ENCODE measurements around the gene CMTR1. TPM values are rescaled to one million over a fixed set of nuclear protein-coding genes. Genes with fewer than 3 reads are reported as not detected.
"Not testable (repeated sequence)": the region's sequence is repeated elsewhere in the genome, so short reads cannot be mapped to it uniquely, and the experiment has no call there.

The CMTR1 gene
- polyA plus RNA-seq, 1 experiment = 25.1 TPM

- TF ChIP-seq CTCF (IDR thresholded peaks at IDR 0.05; ENCODE audit: low read depth, low read length) = no peak
- H3K4me3 ChIP-seq (ENCODE audit: low read depth, low read length) = no peak overlapping the region
- POLR2A ChIA-PET = no interaction called here
- no peaks in the 10 kb centered on the region for H3K9me3 ChIP-seq (ENCODE audit: control insufficient read depth, insufficient read depth, low read length)
- H3K27me3 ChIP-seq (ENCODE audit: control insufficient read depth, insufficient read depth, low read length) = no peaks in the 10 kb centered on the region
- no peak for DNase-seq (ENCODE audit: low read depth, low spot score)
- no peak overlapping the region for H3K27ac ChIP-seq (ENCODE audit: low read depth, low read length)
- CTCF ChIA-PET = no interaction called here
Observed at GRCh38 chr6:37442416-37443215, 9.6 kb downstream of the CMTR1 start.

- H3K27ac ChIP-seq (ENCODE audit: low read depth, low read length); CTCF ChIA-PET; DNase-seq (ENCODE audit: low read depth, low spot score); H3K27me3 ChIP-seq (ENCODE audit: control insufficient read depth, insufficient read depth, low read length); POLR2A ChIA-PET; H3K4me3 ChIP-seq (ENCODE audit: low read depth, low read length); H3K9me3 ChIP-seq (ENCODE audit: control insufficient read depth, insufficient read depth, low read length): not testable (repeated sequence)
Observed at GRCh38 chr6:37443216-37443542, 10.2 kb downstream of the CMTR1 start.

GRCh38 chr6:37449984-37450383 is 17.0 kb downstream of the CMTR1 start:
- DNase-seq (ENCODE audit: low read depth, low spot score) = no peak
- POLR2A ChIA-PET = no interaction called here
- H3K9me3 ChIP-seq (ENCODE audit: control insufficient read depth, insufficient read depth, low read length) = no peaks in the 10 kb centered on the region
- H3K27me3 ChIP-seq (ENCODE audit: control insufficient read depth, insufficient read depth, low read length) = no peaks in the 10 kb centered on the region
- CTCF ChIA-PET = no interaction called here
- no peak overlapping the region for H3K4me3 ChIP-seq (ENCODE audit: low read depth, low read length)
- no peak for TF ChIP-seq CTCF (IDR thresholded peaks at IDR 0.05; ENCODE audit: low read depth, low read length)
- H3K27ac ChIP-seq (ENCODE audit: low read depth, low read length) = no peak overlapping the region

GRCh38 chr6:37451441-37452193 is 18.6 kb downstream of the CMTR1 start:
- TF ChIP-seq CTCF (IDR thresholded peaks at IDR 0.05; ENCODE audit: low read depth, low read length) = no peak
- no peak overlapping the region for H3K4me3 ChIP-seq (ENCODE audit: low read depth, low read length)
- H3K27ac ChIP-seq (ENCODE audit: low read depth, low read length) = no peak overlapping the region
- no peak for DNase-seq (ENCODE audit: low read depth, low spot score)
- no peaks in the 10 kb centered on the region for H3K9me3 ChIP-seq (ENCODE audit: control insufficient read depth, insufficient read depth, low read length)
- CTCF ChIA-PET = interaction anchor here (0.9 kb wide), 1 partner anchor 126 kb away, joined by 3 read pairs; no protein-coding TSS in a partner anchor
- no peaks in the 10 kb centered on the region for H3K27me3 ChIP-seq (ENCODE audit: control insufficient read depth, insufficient read depth, low read length)
- POLR2A ChIA-PET = no interaction called here

GRCh38 chr6:37452522-37452921 is 19.5 kb downstream of the CMTR1 start:
- Histone ChIP-seq H3K27me3 (ENCODE audit: control insufficient read depth, insufficient read depth, low read length) (no peaks in the 10 kb centered on the region), H3K27ac (ENCODE audit: low read depth, low read length) (no peak overlapping the region), H3K9me3 (ENCODE audit: control insufficient read depth, insufficient read depth, low read length) (no peaks in the 10 kb centered on the region), H3K4me3 (ENCODE audit: low read depth, low read length) (no peak overlapping the region)
- no peak for TF ChIP-seq CTCF (IDR thresholded peaks at IDR 0.05; ENCODE audit: low read depth, low read length)
- CTCF ChIA-PET = interaction anchor here (0.9 kb wide), 1 partner anchor 127 kb away, joined by 3 read pairs; no protein-coding TSS in a partner anchor
- POLR2A ChIA-PET = no interaction called here
- DNase-seq (ENCODE audit: low read depth, low spot score) = no peak

All from AG04450 (cell line).